ENCODE results near the gene SH3BP1. TPM values are rescaled to one million over a fixed set of nuclear protein-coding genes. Genes with fewer than 3 reads are reported as not detected.

The SH3BP1 gene
- total RNA-seq, 1 donor from 2014 or later, result 10.4 TPM

DNA sequence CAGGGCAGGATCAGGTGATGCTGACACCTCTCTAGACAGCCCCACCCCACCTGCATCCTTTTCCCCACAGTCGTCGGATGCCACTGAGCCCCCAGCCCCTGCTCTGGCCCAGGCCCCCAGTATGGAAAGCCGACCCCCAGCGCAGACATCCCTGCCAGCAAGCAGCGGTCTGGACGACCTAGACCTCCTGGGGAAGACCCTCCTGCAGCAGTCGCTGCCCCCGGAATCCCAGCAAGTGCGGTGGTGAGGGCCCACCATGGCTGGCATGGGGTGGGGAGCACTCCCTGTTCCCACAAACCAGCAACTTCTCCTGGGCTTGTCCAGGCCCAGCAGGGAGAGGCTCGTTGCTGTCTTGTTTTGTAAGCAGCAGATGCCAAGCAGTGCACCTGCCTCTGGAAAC, 9.5 kb upstream of the SH3BP1 start:
- peaks cover 6% of the 10 kb centered on the region for H3K36me3 ChIP-seq (ENCODE audit: control insufficient read depth, insufficient read depth, low read length)
- no peaks in the 10 kb centered on the region for H3K27me3 ChIP-seq (ENCODE audit: control insufficient read depth, insufficient read depth, low read length)
- TF ChIP-seq, protein P1, sequence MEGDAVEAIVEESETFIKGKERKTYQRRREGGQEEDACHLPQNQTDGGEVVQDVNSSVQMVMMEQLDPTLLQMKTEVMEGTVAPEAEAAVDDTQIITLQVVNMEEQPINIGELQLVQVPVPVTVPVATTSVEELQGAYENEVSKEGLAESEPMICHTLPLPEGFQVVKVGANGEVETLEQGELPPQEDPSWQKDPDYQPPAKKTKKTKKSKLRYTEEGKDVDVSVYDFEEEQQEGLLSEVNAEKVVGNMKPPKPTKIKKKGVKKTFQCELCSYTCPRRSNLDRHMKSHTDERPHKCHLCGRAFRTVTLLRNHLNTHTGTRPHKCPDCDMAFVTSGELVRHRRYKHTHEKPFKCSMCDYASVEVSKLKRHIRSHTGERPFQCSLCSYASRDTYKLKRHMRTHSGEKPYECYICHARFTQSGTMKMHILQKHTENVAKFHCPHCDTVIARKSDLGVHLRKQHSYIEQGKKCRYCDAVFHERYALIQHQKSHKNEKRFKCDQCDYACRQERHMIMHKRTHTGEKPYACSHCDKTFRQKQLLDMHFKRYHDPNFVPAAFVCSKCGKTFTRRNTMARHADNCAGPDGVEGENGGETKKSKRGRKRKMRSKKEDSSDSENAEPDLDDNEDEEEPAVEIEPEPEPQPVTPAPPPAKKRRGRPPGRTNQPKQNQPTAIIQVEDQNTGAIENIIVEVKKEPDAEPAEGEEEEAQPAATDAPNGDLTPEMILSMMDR (IDR thresholded peaks at IDR 0.05; ENCODE audit: insufficient read depth, low read length, poor library complexity, severe bottlenecking), result no peak
- H3K4me3 ChIP-seq (ENCODE audit: low read depth, low read length), result no peak overlapping the region
- no peak for DNase-seq (ENCODE audit: low read depth)

GRCh38 chr22:37630839-37631435, 8.5 kb upstream of the SH3BP1 start:
- Histone ChIP-seq H3K36me3 (ENCODE audit: control insufficient read depth, insufficient read depth, low read length) (peaks cover 5% of the 10 kb centered on the region), H3K27me3 (ENCODE audit: control insufficient read depth, insufficient read depth, low read length) (no peaks in the 10 kb centered on the region), H3K4me3 (ENCODE audit: low read depth, low read length) (no peak overlapping the region)
- DNase-seq (ENCODE audit: low read depth), result no peak
- TF ChIP-seq, protein P1 (IDR thresholded peaks at IDR 0.05; ENCODE audit: insufficient read depth, low read length, poor library complexity, severe bottlenecking), result no peak

- Histone ChIP-seq H3K4me3 (ENCODE audit: low read depth, low read length) (no peak overlapping the region), H3K36me3 (ENCODE audit: control insufficient read depth, insufficient read depth, low read length) (peaks cover 5% of the 10 kb centered on the region), H3K27me3 (ENCODE audit: control insufficient read depth, insufficient read depth, low read length) (no peaks in the 10 kb centered on the region)
- TF ChIP-seq, protein P1 (IDR thresholded peaks at IDR 0.05; ENCODE audit: insufficient read depth, low read length, poor library complexity, severe bottlenecking), result no peak
- DNase-seq (ENCODE audit: low read depth), result no peak
Observed at GRCh38 chr22:37631448-37632173, 7.9 kb upstream of the SH3BP1 start.

- H3K36me3 ChIP-seq (ENCODE audit: control insufficient read depth, insufficient read depth, low read length), result peaks cover 5% of the 10 kb centered on the region
Observed at GRCh38 chr22:37632174-37633088, 7.0 kb upstream of the SH3BP1 start.

DNA sequence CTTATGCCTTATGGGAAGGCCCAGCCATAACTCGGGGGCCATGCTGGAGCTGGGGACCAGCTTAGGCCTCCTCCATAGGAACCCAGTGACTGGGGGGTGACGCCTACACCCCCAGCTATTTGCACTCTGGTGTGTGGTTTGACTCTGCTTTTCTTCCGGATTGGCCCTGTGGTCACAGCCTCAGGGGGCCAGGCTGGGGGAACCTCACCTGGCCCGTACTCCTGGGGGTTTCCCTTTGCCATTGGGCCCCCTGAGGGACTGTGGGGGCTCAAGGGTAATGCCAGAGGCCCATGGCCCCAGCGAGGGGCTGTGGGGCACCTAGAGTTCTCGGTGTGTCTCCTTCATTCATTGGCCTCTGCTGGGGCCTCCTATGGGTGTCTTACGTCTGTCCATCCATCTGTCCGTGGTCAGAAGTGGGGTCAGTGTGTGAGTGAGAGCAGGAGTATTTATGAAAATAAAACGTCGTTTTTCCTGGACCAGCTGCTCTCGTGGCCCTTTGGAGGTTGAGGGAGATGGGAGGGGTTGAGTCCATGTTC, 6.3 kb upstream of the SH3BP1 start:
- Histone ChIP-seq H3K4me3 (ENCODE audit: low read depth, low read length) (no peak overlapping the region), H3K27me3 (ENCODE audit: control insufficient read depth, insufficient read depth, low read length) (no peaks in the 10 kb centered on the region), H3K36me3 (ENCODE audit: control insufficient read depth, insufficient read depth, low read length) (peaks cover 3% of the 10 kb centered on the region)
- TF ChIP-seq, protein P1 (IDR thresholded peaks at IDR 0.05; ENCODE audit: insufficient read depth, low read length, poor library complexity, severe bottlenecking), result no peak
- DNase-seq (ENCODE audit: low read depth), result no peak

More at GRCh38 chr22:37632174-37633088, 7.0 kb upstream of the SH3BP1 start:
- no peak for DNase-seq (ENCODE audit: low read depth)
- H3K4me3 ChIP-seq (ENCODE audit: low read depth, low read length), result no peak overlapping the region
- no peaks in the 10 kb centered on the region for H3K27me3 ChIP-seq (ENCODE audit: control insufficient read depth, insufficient read depth, low read length)
- TF ChIP-seq, protein P1 (IDR thresholded peaks at IDR 0.05; ENCODE audit: insufficient read depth, low read length, poor library complexity, severe bottlenecking), result no peak

Measured in kidney epithelial cell (primary cell).